GM13976 (cell line): ENCODE measurements around the gene LETMD1.

ENCODE experiments used
- DNase-seq: peaks from one replicate; pipeline ENCODE4 v3.0.0; 2012; ENCODE audit warnings: low spot score
- in situ Hi-C: fragments of 300-500 bp; cut with MboI; formaldehyde crosslinking; loops from one replicate; pipeline ENCODE4 v1.12.0; 2022; ENCODE audit warnings: low sequenced_read_pairs, mixed read lengths, inconsistent platforms; ENCODE audit not compliant: unreplicated experiment
- TF ChIP-seq, protein P1 (sequence below): IDR thresholded peaks from 2 replicates; pipeline ENCODE4 v1.5.1; 2012; ENCODE audit warnings: borderline replicate concordance, mild to moderate bottlenecking; ENCODE audit not compliant: insufficient read depth; ENCODE audit errors: extremely low read depth, missing control alignments, control extremely low read depth

Gene LETMD1

DNA sequence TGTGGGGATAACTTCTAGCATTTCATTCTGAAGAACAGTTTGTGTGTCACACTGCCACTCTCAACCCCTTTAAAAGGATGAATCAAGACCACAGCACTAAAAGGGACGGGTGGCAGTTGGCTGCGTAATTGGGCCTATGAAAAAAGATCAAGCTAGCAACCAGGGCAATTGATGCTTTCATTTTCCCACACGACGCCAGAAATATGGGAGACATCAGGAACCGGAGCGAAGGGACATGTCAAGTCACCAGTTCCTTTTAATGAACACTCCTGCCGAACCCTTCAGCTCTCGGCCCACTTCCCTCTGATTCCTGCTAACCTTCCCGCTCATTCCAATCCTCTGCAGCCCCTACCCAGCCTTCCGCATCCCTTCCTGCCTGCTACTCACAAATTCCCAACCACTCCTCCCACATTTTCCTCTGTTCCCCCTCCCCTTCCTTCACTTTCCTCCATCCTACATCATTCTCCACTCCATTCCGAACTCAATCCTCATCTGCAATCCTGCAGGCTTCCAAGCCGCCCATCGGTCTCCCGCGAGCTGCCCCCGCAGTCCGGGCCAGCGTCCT is 34.5 kb downstream of the LETMD1 start:
- in situ Hi-C loops = no loop called here
- TF ChIP-seq, protein P1, sequence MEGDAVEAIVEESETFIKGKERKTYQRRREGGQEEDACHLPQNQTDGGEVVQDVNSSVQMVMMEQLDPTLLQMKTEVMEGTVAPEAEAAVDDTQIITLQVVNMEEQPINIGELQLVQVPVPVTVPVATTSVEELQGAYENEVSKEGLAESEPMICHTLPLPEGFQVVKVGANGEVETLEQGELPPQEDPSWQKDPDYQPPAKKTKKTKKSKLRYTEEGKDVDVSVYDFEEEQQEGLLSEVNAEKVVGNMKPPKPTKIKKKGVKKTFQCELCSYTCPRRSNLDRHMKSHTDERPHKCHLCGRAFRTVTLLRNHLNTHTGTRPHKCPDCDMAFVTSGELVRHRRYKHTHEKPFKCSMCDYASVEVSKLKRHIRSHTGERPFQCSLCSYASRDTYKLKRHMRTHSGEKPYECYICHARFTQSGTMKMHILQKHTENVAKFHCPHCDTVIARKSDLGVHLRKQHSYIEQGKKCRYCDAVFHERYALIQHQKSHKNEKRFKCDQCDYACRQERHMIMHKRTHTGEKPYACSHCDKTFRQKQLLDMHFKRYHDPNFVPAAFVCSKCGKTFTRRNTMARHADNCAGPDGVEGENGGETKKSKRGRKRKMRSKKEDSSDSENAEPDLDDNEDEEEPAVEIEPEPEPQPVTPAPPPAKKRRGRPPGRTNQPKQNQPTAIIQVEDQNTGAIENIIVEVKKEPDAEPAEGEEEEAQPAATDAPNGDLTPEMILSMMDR = no peak
- no peak for DNase-seq

GRCh38 chr12:51083126-51083833 is 35.2 kb downstream of the LETMD1 start, which contains the start of gene CSRNP2:
Gene CSRNP2 (minus strand): TSS chr12:51083596. CDS start chr12:51076561, 7,035 bp downstream.
- TF ChIP-seq, protein P1 = no peak
- in situ Hi-C loops = no loop called here
- DNase-seq = peak; percentile 98

DNA sequence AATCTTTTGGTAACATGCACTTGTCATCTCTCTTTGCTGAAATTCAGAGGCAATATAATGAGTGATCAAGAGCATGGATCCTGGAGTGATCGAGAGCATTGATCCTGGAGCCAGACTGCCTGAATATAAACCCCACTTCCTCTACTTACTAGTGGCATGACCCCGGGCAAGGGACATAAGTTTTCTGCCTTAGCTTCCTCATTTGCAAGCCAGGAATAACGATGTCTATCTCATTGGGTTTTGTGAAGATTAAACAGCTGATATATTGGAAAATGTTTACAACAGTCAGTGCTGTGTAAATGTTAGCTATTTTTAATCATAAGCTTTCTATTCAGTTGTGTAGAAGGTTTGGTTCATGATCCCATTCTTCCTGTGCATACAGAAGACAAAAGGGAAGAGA is 37.6 kb downstream of the LETMD1 start:
- in situ Hi-C loops = no loop called here
- TF ChIP-seq, protein P1 = no peak
- no peak for DNase-seq

DNA sequence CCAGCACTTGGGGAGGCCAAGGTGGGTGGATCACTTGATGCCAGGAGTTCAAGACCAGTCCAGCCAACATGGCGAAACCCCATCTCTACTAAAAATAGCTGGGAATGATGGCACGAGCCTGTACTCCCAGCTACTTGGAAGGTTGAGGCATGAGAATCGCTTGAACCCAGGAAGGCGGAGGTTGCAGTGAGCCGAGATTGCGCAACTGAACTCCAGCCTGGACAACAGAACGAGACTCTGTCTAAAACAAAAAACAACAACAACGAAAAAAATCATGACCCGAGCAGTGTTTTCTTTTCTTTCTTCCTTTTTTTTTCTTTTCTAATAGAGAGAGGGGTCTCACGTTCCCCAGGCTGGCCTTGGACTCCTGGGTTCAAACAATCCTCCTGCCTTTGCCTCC is 38.8 kb downstream of the LETMD1 start:
- TF ChIP-seq, protein P1 = no peak
- DNase-seq = no peak
- in situ Hi-C loops = no loop called here

DNA sequence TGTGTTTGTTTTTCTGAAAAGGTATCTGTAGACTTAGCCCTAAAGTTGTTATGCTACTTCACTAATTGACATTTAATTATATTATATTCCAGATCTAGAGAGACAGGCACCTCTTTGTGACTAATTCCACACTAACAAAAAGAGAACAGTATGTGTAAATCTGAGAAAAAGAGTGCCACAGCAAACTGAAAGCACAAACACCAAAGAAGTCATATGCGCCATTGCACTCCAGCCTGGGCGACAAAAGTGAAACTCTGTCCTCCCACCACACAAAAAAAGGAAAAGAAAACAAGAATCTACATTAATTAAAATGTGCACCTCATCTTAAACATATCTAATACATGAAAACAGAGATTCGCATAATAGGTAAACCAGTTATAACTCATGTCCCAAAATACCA is 39.7 kb downstream of the LETMD1 start:
- in situ Hi-C loops = no loop called here
- peak; percentile 47 for DNase-seq
- TF ChIP-seq, protein P1 = no peak

- DNase-seq = no peak
- in situ Hi-C loops = no loop called here
- TF ChIP-seq, protein P1 = no peak
These were observed 42.6 kb downstream of the LETMD1 start for GRCh38 chr12:51090705-51091229.

GRCh38 chr12:51098611-51099010 is 50.5 kb downstream of the LETMD1 start:
- in situ Hi-C loops = no loop called here
- DNase-seq = no peak
- TF ChIP-seq, protein P1 = no peak
